ENCODE data around the gene OR51E1. TPM values are rescaled to one million over a fixed set of nuclear protein-coding genes. Genes with fewer than 3 reads are reported as not detected.

Gene OR51E1
- total and polyA plus RNA-seq, 10 of the 15 experiments (the other 5 are each of a cell fraction or from before 2014, with no cell fraction given) = not detected

DNA sequence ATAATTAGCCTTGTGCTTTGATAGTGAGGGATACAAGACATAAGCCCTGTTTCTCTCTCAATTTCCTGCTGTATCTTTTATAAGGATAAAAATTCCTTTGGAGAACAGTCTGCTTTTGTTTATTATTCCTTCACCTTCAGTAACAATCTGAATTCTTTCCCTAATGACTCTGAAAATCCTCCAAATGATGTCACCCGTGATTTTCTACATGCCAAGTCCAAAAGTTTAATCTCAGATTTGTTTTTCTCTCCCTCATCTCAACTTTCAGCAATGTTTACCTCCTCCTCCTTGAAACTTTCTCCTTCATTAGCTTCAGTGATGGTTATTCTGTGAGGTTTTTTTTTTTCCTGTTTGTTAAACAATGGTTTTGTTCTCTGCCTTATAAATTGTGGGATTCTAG is 51.7 kb downstream of the OR51E1 start:
- H4K20me1 ChIP-seq (ENCODE audit: control insufficient read depth, insufficient read depth) = no peaks in the 10 kb centered on the region
- H3K36me3 ChIP-seq (ENCODE audit: control insufficient read depth in 2 of 2, insufficient read depth in 2 of 2, low read length in 1 of 2) = no peaks in the 10 kb centered on the region
- no TSS peak for BruUV-seq (replicated peaks)
- in situ Hi-C loops (cut with MboI) = no loop called here
- ChIA-PET RAD21 (ENCODE audit: unreplicated experiment) (no interaction called here), CTCF (interaction anchor here (0.6 to 1.1 kb wide), 2 partner anchors 16 to 1932 kb away, joined by 3 read pairs; no protein-coding TSS in a partner anchor), POLR2A (no interaction called here), SMC1A (ENCODE audit: uncharacterized antibody, unreplicated experiment) (no interaction called here)
- H3K79me2 ChIP-seq (ENCODE audit: control insufficient read depth, insufficient read depth, low read length) = no peaks in the 10 kb centered on the region
- intact Hi-C loops (cut with micrococcal nuclease; ENCODE audit: unreplicated experiment) = no loop called here
- no peak overlapping the region for H3K4me3 ChIP-seq
- H2AFZ ChIP-seq (ENCODE audit: control insufficient read depth, low read depth, low read length) = no peak overlapping the region
- H3K4me1 ChIP-seq (ENCODE audit: control insufficient read depth, insufficient read depth, low read length) = no peaks in the 10 kb centered on the region; the same call in 1 of the 2 replicates
- TF ChIP-seq NFYB (IDR thresholded peaks at IDR 0.05; ENCODE audit: insufficient read depth, low read depth, low read length) = no peak
- TF ChIP-seq TCF3 (IDR thresholded peaks at IDR 0.05; ENCODE audit: borderline replicate concordance, insufficient read depth, low read depth, low read length) = no peak
- TF ChIP-seq NR2F1 (conservative IDR thresholded peaks at IDR 0.05) = no peak
- no peak for TF ChIP-seq MYB (IDR thresholded peaks at IDR 0.05; ENCODE audit: borderline replicate concordance, low read depth, low read length)
- TF ChIP-seq, protein P1, sequence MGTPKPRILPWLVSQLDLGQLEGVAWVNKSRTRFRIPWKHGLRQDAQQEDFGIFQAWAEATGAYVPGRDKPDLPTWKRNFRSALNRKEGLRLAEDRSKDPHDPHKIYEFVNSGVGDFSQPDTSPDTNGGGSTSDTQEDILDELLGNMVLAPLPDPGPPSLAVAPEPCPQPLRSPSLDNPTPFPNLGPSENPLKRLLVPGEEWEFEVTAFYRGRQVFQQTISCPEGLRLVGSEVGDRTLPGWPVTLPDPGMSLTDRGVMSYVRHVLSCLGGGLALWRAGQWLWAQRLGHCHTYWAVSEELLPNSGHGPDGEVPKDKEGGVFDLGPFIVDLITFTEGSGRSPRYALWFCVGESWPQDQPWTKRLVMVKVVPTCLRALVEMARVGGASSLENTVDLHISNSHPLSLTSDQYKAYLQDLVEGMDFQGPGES (IDR thresholded peaks at IDR 0.05) = no peak
- TF ChIP-seq ZNF274 (IDR thresholded peaks at IDR 0.05; ENCODE audit: insufficient read depth, insufficient read length) = no peak
- no peak for TF ChIP-seq ZBTB4 (CRISPR knock-in tag; IDR thresholded peaks at IDR 0.05)
- no peak for TF ChIP-seq TARDBP (IDR thresholded peaks at IDR 0.05; ENCODE audit: borderline replicate concordance)
- no peak for TF ChIP-seq KDM1A (IDR thresholded peaks at IDR 0.05; ENCODE audit: borderline replicate concordance)
- no peak for TF ChIP-seq SMAD1 (IDR thresholded peaks at IDR 0.05; ENCODE audit: low read depth, partially characterized antibody)
- H3K27ac ChIP-seq (ENCODE audit: control insufficient read depth, insufficient read depth) = no peak overlapping the region
- WGBS (ENCODE audit: insufficient coverage, insufficient replicate concordance, low lambda C conversion rate, missing lambda C conversion rate) = 37% methylated on average over 1 of the region's 1 CpG
- DNase-seq (ENCODE audit: low read depth, low spot score) = no peak
- no peaks in the 10 kb centered on the region for H3K9me3 ChIP-seq (replicated peaks; ENCODE audit: control insufficient read depth, insufficient read depth, low read length)
- no peak for ATAC-seq
- no peak overlapping the region for H3K4me2 ChIP-seq (ENCODE audit: control insufficient read depth, insufficient read depth)
- no peak for FAIRE-seq
- H3K27me3 ChIP-seq (replicated peaks in 1 of 2; ENCODE audit: control insufficient read depth in 2 of 2, insufficient read depth in 2 of 2, low read length in 1 of 2) = no peaks in the 10 kb centered on the region; a peak in 1 of 4 replicates
- no peak overlapping the region for H3K9ac ChIP-seq (ENCODE audit: control insufficient read depth, insufficient read depth, low read length)
